Right cardiac atrium (tissue), 5 donors: ENCODE data around the gene TAB3. TPM values are rescaled to one million over a fixed set of nuclear protein-coding genes. Genes with fewer than 3 reads are reported as not detected.

ENCODE experiments used
- ATAC-seq, 2 donors: fragments of 200-7000 bp; cut with Tn5 transposase; one replicate each; pipeline versions ENCODE4 v1.8.0 to v1.9.1; 2020; ENCODE audit warnings: moderate library complexity in 2 of 2, mild to moderate bottlenecking in 1 of 2
- DNase-seq, 3 donors: peaks; one replicate each; pipeline ENCODE4 v3.0.0-alpha.2; 2020
- H3K27ac ChIP-seq: one replicate; pipeline ENCODE4 v1.5.1; 2013; ENCODE audit warnings: mild to moderate bottlenecking, low read length, control low read depth, moderate library complexity
- H3K27me3 ChIP-seq: one replicate; pipeline ENCODE4 v1.6.1; 2013; ENCODE audit not compliant: control insufficient read depth, insufficient read depth
- H3K4me1 ChIP-seq: one replicate; pipeline ENCODE4 v1.6.1; 2013; ENCODE audit warnings: low read length; ENCODE audit not compliant: control insufficient read depth, insufficient read depth
- H3K4me3 ChIP-seq: one replicate; pipeline ENCODE4 v1.5.1; 2013; ENCODE audit warnings: low read length, control low read depth
- H3K9me3 ChIP-seq: one replicate; pipeline ENCODE4 v1.6.1; 2013; ENCODE audit warnings: low read length; ENCODE audit not compliant: control insufficient read depth
- WGBS: extraction: QIAGEN DNeasy Blood & Tissue Kit; methylation state at CpG from one replicate; pipeline ENCODE4 v1.1.7; 2013; 5-methylcytosine and 5-hydroxymethylcytosine counted together
- intact Hi-C, 4 donors: fragments of 100-400 bp; cut with DNase I; formaldehyde crosslinking; loops; one replicate each; pipeline versions ENCODE4 v1.11.0 to v1.14.0; 2022 to 2023
- polyA plus RNA-seq: library from polyadenylated mRNA; stranded (reverse); fragments of 200-250 nt; gene quantifications from one replicate; pipeline ENCODE4 v1.2.3, GENCODE V29; 2013
- total RNA-seq, 4 donors: library from RNA; stranded (reverse); fragmentation: NEBNext Ultra II Directional; extraction: Animal tissue kit (Norgen Biotek cat#: 25700); gene quantifications; one replicate each; pipeline ENCODE4 v1.2.1, GENCODE V29; 2021
- donor health status: healthy with polysubstance abuse.
- donor health status: DM: no; HTN: yes; CAD: no.
- donor health status: DM: no; HTN: no; CAD: no.
- donor health status: DM: no; HTN: yes; CAD: no; lungs with severe emphysema.
- donor health status: DM: yes; HTN: yes; CAD: no.

The TAB3 gene
- total and polyA plus RNA-seq, 5 donors, result 6.9 to 22.0 (median 17.9) TPM

DNA sequence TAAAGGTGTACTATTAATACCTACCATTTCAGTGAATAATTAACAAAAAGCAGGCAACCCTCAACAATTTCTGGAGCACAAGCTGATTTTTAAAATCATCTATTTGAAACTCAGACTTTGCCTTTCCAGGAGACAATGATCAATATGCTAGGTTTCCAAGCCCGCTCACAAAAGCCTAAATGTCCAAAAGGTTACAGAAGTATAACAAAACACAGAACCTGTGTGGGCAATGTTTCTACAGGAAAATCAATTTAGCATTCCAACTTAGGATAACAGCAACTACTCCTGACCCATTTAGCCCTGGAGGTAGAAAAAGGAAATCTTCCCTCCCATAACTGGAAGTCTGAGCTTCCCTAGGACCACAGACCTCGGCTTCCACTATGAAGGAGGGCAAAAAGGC lies 3.9 kb downstream of the TAB3 start:
- DNase-seq (no peak), ATAC-seq (no peak)
- intact Hi-C loops, result no loop called here
- Histone ChIP-seq H3K4me1 (peaks cover 1% of the 10 kb centered on the region), H3K4me3 (no peak overlapping the region), H3K9me3 (no peaks in the 10 kb centered on the region), H3K27me3 (no peaks in the 10 kb centered on the region), H3K27ac (no peak overlapping the region)
- whole genome bisulfite sequencing, result 92% methylated on average over 2 of the region's 2 CpGs

DNA sequence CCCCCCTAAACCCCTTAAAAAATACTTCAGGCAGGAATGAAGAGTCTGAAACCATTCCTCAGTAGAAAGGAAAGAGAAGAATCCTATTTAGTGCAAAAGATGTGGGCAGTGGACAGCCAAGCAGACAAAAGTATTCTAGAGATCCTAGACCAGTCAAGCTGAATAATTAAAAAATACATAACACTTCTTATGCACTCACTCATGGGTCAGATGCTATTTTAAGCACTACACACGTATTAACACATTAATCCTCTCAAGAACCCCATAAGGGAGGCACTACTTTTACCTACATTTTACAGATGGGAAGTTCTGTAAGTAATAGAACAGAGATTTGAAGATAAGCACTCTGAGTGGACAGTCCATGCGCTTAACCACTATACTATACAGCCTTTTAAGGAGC lies 5.9 kb downstream of the TAB3 start:
- 66% methylated on average over 2 of the region's 2 CpGs for WGBS
- ATAC-seq, result peak in 1 of 2 donors; percentile 20
- no peaks in the 10 kb centered on the region for H3K9me3 ChIP-seq

DNA sequence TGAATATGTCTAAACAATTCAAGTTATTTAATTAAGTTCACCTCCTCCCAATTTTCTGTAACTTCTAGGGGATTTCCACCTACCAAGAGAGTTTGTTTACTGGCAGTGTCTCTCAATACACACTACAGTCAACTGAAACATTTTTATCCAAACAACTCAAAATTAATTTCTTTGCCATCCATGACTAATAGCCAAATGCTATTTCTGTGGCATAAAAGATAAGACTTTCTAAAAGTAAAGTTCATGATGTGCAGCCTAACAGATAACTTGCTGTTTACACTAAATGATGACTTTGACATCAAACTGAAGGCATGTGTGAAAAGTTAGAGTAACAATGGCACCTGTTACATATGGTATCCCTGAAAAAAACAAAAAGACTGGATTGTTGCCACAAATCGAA lies 7.3 kb downstream of the TAB3 start:
- WGBS, result 98% methylated on average over 1 of the region's 1 CpG
- no peaks in the 10 kb centered on the region for H3K9me3 ChIP-seq
- H3K27me3 ChIP-seq, result no peaks in the 10 kb centered on the region
- no peak for DNase-seq
- intact Hi-C loops, result no loop called here
- ATAC-seq, result no peak
- no peak overlapping the region for H3K4me3 ChIP-seq
- H3K27ac ChIP-seq, result no peak overlapping the region
- peaks cover 1% of the 10 kb centered on the region for H3K4me1 ChIP-seq

More for the DNA sequence above, 5.9 kb downstream of the TAB3 start:
- Histone ChIP-seq H3K4me1 (peaks cover 1% of the 10 kb centered on the region), H3K27ac (peak overlapping the region; percentile 52), H3K4me3 (no peak overlapping the region), H3K27me3 (no peaks in the 10 kb centered on the region)
- no peak for DNase-seq
- intact Hi-C loops, result no loop called here

- intact Hi-C loops, result no loop called here
- H3K27ac ChIP-seq, result no peak overlapping the region
- 88% methylated on average over 1 of the region's 1 CpG for WGBS
- DNase-seq (no peak), ATAC-seq (no peak)
- H3K27me3 ChIP-seq, result no peaks in the 10 kb centered on the region
- no peaks in the 10 kb centered on the region for H3K4me1 ChIP-seq
- no peaks in the 10 kb centered on the region for H3K9me3 ChIP-seq
- no peak overlapping the region for H3K4me3 ChIP-seq
Observed at GRCh38 chrX:30881390-30881789, 7.7 kb downstream of the TAB3 start.

DNA sequence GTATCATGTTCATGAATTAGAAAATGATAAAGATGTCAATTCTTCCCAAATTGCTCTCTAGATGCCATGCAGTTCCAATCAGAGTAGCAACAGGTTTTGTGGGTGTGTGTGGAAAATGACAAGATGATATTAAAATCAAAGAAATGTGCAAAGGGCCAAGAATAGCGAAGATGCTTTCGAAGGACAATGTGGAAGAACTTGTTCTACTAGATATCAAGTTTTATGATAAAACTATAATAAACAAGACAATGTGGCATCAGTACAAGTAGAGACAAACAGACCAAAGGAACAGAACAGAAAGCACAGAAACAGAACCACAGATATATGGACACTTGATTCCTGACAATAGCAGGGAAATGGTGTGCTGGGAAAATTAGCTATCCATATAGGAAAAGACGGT lies 9.0 kb downstream of the TAB3 start:
- no peaks in the 10 kb centered on the region for H3K9me3 ChIP-seq
- WGBS, result 75% methylated on average over 3 of the region's 3 CpGs
- no peak overlapping the region for H3K27ac ChIP-seq
- no peaks in the 10 kb centered on the region for H3K27me3 ChIP-seq
- intact Hi-C loops, result no loop called here
- H3K4me1 ChIP-seq, result no peaks in the 10 kb centered on the region
- ATAC-seq (no peak), DNase-seq (no peak)
- no peak overlapping the region for H3K4me3 ChIP-seq

DNA sequence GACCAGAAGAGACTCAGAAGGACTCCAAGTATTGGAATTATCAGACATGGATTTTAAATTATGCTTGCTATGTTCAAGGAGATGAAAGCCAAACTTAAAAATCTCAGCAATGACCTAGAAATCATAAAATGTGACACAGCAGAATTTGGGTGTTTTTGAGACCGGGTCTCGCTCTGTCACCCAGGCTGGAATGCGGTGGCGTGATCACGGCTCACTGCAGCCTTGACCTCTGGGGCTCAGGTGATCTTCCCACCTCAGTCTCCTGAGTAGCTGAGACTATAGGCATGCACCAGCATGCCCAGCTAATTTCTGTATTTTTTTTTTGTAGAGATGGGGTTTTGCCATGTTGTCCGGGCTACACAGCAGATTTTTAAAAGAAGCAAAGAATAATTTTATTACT lies 12.7 kb downstream of the TAB3 start:
- intact Hi-C loops, result no loop called here

GRCh38 chrX:30875957-30876356 lies 13.1 kb downstream of the TAB3 start:
- ATAC-seq (no peak), DNase-seq (no peak)
- 90% methylated on average over 3 of the region's 3 CpGs for WGBS
- no peaks in the 10 kb centered on the region for H3K4me1 ChIP-seq
- H3K4me3 ChIP-seq, result no peak overlapping the region
- intact Hi-C loops, result no loop called here
- no peaks in the 10 kb centered on the region for H3K27me3 ChIP-seq
- H3K9me3 ChIP-seq, result no peaks in the 10 kb centered on the region
- H3K27ac ChIP-seq, result no peak overlapping the region

More for the DNA sequence above, 12.7 kb downstream of the TAB3 start:
- ATAC-seq, result no peak
- H3K4me3 ChIP-seq, result no peak overlapping the region
- DNase-seq, result no peak
- no peaks in the 10 kb centered on the region for H3K9me3 ChIP-seq
- WGBS, result 94% methylated on average over 6 of the region's 6 CpGs
- H3K4me1 ChIP-seq, result no peaks in the 10 kb centered on the region
- no peaks in the 10 kb centered on the region for H3K27me3 ChIP-seq
- no peak overlapping the region for H3K27ac ChIP-seq

DNA sequence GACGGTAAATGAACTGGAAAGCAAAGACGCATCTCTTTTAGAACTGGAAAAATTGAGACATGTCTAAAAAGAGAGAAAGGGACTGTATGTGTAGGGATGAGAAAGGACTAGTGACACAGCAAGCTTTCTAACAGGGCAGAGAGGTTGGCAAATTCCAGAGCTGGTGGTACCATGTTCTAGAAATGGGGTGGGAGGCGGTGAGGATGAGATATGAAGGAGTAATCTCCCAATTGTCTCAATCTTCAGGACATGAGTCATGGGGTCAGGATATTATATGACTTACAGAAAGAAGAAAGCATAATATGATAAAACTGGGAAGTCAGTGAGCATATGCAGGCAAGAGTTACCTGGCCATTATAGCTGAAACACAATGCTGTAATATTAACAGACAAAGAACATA lies 14.2 kb downstream of the TAB3 start:
- Histone ChIP-seq H3K9me3 (no peaks in the 10 kb centered on the region), H3K4me1 (no peaks in the 10 kb centered on the region), H3K27ac (no peak overlapping the region), H3K4me3 (no peak overlapping the region), H3K27me3 (no peaks in the 10 kb centered on the region)
- DNase-seq (no peak), ATAC-seq (no peak)
- intact Hi-C loops, result no loop called here
- WGBS, result 73% methylated on average over 3 of the region's 3 CpGs

DNA sequence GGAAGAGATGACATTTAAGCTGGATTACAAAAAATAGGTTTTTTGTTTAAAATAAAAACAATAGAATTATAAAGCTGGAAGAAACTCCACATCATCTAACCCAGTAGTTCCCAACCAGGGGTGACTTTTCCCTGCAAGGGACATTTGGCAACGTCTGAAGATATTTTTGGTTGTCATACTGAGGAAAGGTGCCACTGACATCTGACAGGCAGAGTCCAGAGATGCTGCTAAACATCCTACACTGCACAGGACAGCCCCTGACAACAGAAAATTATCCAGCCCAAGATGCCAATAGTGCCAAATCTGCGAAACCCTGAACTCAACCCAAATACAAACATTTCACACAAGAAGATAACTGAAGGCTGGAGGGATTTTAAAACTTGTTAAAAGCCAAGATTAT lies 18.5 kb downstream of the TAB3 start:
- Histone ChIP-seq H3K27me3 (no peaks in the 10 kb centered on the region), H3K9me3 (no peaks in the 10 kb centered on the region), H3K27ac (no peak overlapping the region), H3K4me3 (no peak overlapping the region), H3K4me1 (no peaks in the 10 kb centered on the region)
- intact Hi-C loops, result no loop called here
- ATAC-seq (no peak), DNase-seq (no peak)
- 32% methylated on average over 2 of the region's 2 CpGs for WGBS

GRCh38 chrX:30865612-30866011 lies 23.4 kb downstream of the TAB3 start:
- 95% methylated on average over 1 of the region's 1 CpG for WGBS
- no peak for DNase-seq
- ATAC-seq, result no peak
- intact Hi-C loops, result no loop called here
- Histone ChIP-seq H3K27me3 (no peaks in the 10 kb centered on the region), H3K4me3 (no peak overlapping the region), H3K4me1 (no peaks in the 10 kb centered on the region), H3K9me3 (no peaks in the 10 kb centered on the region), H3K27ac (no peak overlapping the region)

DNA sequence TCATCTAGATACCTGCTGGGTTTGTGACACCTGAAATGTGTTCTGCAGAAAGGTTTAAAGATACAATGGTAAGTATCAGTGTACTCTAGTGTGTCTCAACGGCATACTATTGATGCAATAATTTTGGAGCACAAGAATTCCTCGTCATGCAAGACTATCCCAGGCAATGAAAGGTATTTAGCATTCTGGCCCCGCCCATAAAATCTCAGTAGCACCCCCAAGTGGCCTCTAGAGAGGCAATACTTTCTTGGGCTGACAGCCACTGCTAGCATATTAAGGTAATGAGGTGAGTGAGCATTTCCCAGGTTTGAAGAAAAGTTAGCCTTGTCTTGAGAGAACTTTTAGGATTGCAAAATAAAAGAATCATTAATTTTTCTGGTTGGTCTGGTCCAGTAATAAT lies 24.0 kb downstream of the TAB3 start:
- Histone ChIP-seq H3K4me3 (no peak overlapping the region), H3K27ac (no peak overlapping the region), H3K4me1 (no peaks in the 10 kb centered on the region), H3K27me3 (no peaks in the 10 kb centered on the region), H3K9me3 (no peaks in the 10 kb centered on the region)
- 71% methylated on average over 3 of the region's 3 CpGs for WGBS
- DNase-seq (no peak), ATAC-seq (no peak)
- intact Hi-C loops, result no loop called here

DNA sequence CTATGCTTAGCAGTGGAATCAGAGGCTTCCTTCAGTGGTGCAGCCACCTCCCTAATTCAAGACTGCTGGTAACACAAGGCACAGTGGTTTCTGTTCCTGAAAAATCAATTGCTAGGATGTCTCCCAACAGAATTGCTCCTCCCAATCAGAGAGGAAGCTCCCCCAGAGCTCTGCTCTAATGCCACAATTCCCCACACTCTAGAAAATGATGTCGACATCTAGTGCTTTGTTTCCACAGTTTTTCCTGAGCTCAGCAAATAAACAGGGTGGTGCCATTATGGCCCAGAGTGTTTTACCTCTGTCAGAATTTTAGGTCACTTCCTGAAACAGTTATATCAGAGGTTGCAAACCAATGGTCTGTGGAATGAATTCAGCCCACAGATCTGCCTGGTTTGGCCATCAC lies 24.7 kb downstream of the TAB3 start:
- Histone ChIP-seq H3K9me3 (no peaks in the 10 kb centered on the region), H3K27ac (no peak overlapping the region), H3K4me1 (no peaks in the 10 kb centered on the region), H3K4me3 (no peak overlapping the region), H3K27me3 (no peaks in the 10 kb centered on the region)
- DNase-seq (peak in 1 of 3 donors; percentile 20), ATAC-seq (peak; percentile 54 to 59)
- intact Hi-C loops, result no loop called here
- WGBS, result 43% methylated on average over 1 of the region's 1 CpG
